ENCODE measurements around the gene ZSCAN5C. TPM values are rescaled to one million over a fixed set of nuclear protein-coding genes. Genes with fewer than 3 reads are reported as not detected.
"Not testable (repeated sequence)": the region's sequence is repeated elsewhere in the genome, so short reads cannot be mapped to it uniquely, and the experiment has no call there.

The ZSCAN5C gene
- total RNA-seq, 1 experiment from 2014 or later: not detected

- in situ Hi-C loops (cut with HindIII; ENCODE audit: low pct_unique_long_range_greater_than_20kb, low sequenced_read_pairs); DNase-seq (ENCODE audit: low read depth): not testable (repeated sequence)
These were observed 43.7 kb downstream of the ZSCAN5C start for GRCh38 chr19:56245764-56246163.

GRCh38 chr19:56248736-56249338, 46.8 kb downstream of the ZSCAN5C start:
- DNase-seq (ENCODE audit: low read depth); in situ Hi-C loops (cut with HindIII; ENCODE audit: low pct_unique_long_range_greater_than_20kb, low sequenced_read_pairs): not testable (repeated sequence)

- in situ Hi-C loops (cut with HindIII; ENCODE audit: low pct_unique_long_range_greater_than_20kb, low sequenced_read_pairs): no loop called here
These were observed 50.8 kb downstream of the ZSCAN5C start for GRCh38 chr19:56252699-56253422.

GRCh38 chr19:56253737-56254136, 51.7 kb downstream of the ZSCAN5C start:
- DNase-seq (ENCODE audit: low read depth): peak; percentile 12
- in situ Hi-C loops (cut with HindIII; ENCODE audit: low pct_unique_long_range_greater_than_20kb, low sequenced_read_pairs): no loop called here

More at GRCh38 chr19:56252699-56253422, 50.8 kb downstream of the ZSCAN5C start:
- peak; percentile 40 for DNase-seq (ENCODE audit: low read depth)

GRCh38 chr19:56258272-56258671, 56.2 kb downstream of the ZSCAN5C start:
- in situ Hi-C loops (cut with HindIII; ENCODE audit: low pct_unique_long_range_greater_than_20kb, low sequenced_read_pairs): no loop called here
- DNase-seq (ENCODE audit: low read depth): no peak

Other genes starting within 250 kb of the ZSCAN5C start
- not detected in 2 replicates for gene NLRP5, start 215.5 kb upstream of the ZSCAN5C start, total RNA-seq (2014; rRNA removed; shearing (Covaris generic); ENCODE audit: low replicate concordance)
- gene ZNF787, start 81.0 kb upstream of the ZSCAN5C start, total RNA-seq (2014; rRNA removed; shearing (Covaris generic); ENCODE audit: low replicate concordance): 63.4 and 64.2 TPM in 2 replicates
- 30.9 and 31.3 TPM in 2 replicates for gene ZNF444, start 61.0 kb upstream of the ZSCAN5C start, total RNA-seq (2014; rRNA removed; shearing (Covaris generic); ENCODE audit: low replicate concordance)
- not detected in 2 replicates for gene GALP, start 26.3 kb upstream of the ZSCAN5C start, total RNA-seq (2014; rRNA removed; shearing (Covaris generic); ENCODE audit: low replicate concordance)
- gene ZSCAN5B, start 4.5 kb upstream of the ZSCAN5C start, total RNA-seq (2014; rRNA removed; shearing (Covaris generic); ENCODE audit: low replicate concordance): not detected in 2 replicates
- not detected in 2 replicates for gene EDDM13, start 70.5 kb downstream of the ZSCAN5C start, total RNA-seq (2014; rRNA removed; shearing (Covaris generic); ENCODE audit: low replicate concordance)
- gene ZSCAN5A, start 112.6 kb downstream of the ZSCAN5C start, total RNA-seq (2014; rRNA removed; shearing (Covaris generic); ENCODE audit: low replicate concordance): 3.2 and 5.6 TPM in 2 replicates
- gene ZNF582, start 191.3 kb downstream of the ZSCAN5C start, total RNA-seq (2014; rRNA removed; shearing (Covaris generic); ENCODE audit: low replicate concordance): 0.51 TPM in 1 of 2 replicates, not detected in the other
- gene ZNF583, start 202.1 kb downstream of the ZSCAN5C start, total RNA-seq (2014; rRNA removed; shearing (Covaris generic); ENCODE audit: low replicate concordance): 0.52 and 1.6 TPM in 2 replicates